Prostate gland (tissue), 2 donors: ENCODE data around the gene SPRY2. TPM values are rescaled to one million over a fixed set of nuclear protein-coding genes. Genes with fewer than 3 reads are reported as not detected.

Experiments
- DNase-seq: peaks from one replicate; pipeline ENCODE4 v3.0.0-alpha.2; 2019; ENCODE audit warnings: low spot score
- H3K27ac ChIP-seq, 2 donors: fragments of 200-600 bp; sonication (generic); 2 replicates each; pipeline ENCODE4 v1.5.1; 2017 to 2019
- H3K27me3 ChIP-seq: fragments of 200-600 bp; sonication (generic); replicated peaks from 2 replicates; pipeline ENCODE4 v1.5.1; 2019; ENCODE audit not compliant: insufficient read depth
- H3K36me3 ChIP-seq, 2 donors: fragments of 200-600 bp; sonication (generic); 1 replicate in 1 of 2; 2 replicates in 1 of 2; pipeline versions ENCODE4 v1.5.1 to v1.8.1; 2017 to 2019
- H3K4me1 ChIP-seq: fragments of 200-600 bp; sonication (generic); replicated peaks from 2 replicates; pipeline ENCODE4 v1.5.1; 2019
- H3K4me3 ChIP-seq, 2 donors: fragments of 200-600 bp; sonication (generic); 2 replicates each; pipeline ENCODE4 v1.5.1; 2017 to 2019
- H3K9me3 ChIP-seq: fragments of 200-600 bp; sonication (generic); 2 replicates; pipeline ENCODE4 v1.5.1; 2017
- POLR2A ChIP-seq: fragments of 450-650 bp; IDR thresholded peaks from one replicate; pipeline ENCODE4 v1.6.1; 2016; ENCODE audit warnings: antibody characterized with exemption, mild to moderate bottlenecking
- POLR2AphosphoS5 ChIP-seq: sonication (generic); formaldehyde crosslinking; IDR thresholded peaks from one replicate; pipeline ENCODE4 v1.6.1; 2017; ENCODE audit warnings: antibody characterized with exemption
- WGBS: methylation state at CpG from one replicate; pipeline ENCODE4 v1.1.5; 2018; 5-methylcytosine and 5-hydroxymethylcytosine counted together
- intact Hi-C: fragments of 100-400 bp; cut with DNase I; formaldehyde crosslinking; loops from one replicate; pipeline ENCODE4 v1.14.2; 2022
- total RNA-seq, 2 donors: library from RNA; depleted of rRNA; stranded (reverse); fragments of >200 nt; gene quantifications; one replicate each; pipeline ENCODE4 v1.1.0, GENCODE V29; 2016
- TF ChIP-seq, protein P1 (sequence below), 4 experiments: fragments of 200-600 bp in 2 of 4; fragments of 450-650 bp in 2 of 4; sonication (generic) in 2 of 4; IDR thresholded peaks; 1 replicate in 3 of 4; 2 replicates in 1 of 4; pipeline ENCODE4 v1.5.1; 2016 to 2019; ENCODE audit warnings: antibody characterized with exemption in 4 of 4, mild to moderate bottlenecking in 2 of 4, moderate library complexity in 2 of 4

The SPRY2 gene
- total RNA-seq, 2 donors from 2014 or later = 21.5 to 31.3 TPM

DNA sequence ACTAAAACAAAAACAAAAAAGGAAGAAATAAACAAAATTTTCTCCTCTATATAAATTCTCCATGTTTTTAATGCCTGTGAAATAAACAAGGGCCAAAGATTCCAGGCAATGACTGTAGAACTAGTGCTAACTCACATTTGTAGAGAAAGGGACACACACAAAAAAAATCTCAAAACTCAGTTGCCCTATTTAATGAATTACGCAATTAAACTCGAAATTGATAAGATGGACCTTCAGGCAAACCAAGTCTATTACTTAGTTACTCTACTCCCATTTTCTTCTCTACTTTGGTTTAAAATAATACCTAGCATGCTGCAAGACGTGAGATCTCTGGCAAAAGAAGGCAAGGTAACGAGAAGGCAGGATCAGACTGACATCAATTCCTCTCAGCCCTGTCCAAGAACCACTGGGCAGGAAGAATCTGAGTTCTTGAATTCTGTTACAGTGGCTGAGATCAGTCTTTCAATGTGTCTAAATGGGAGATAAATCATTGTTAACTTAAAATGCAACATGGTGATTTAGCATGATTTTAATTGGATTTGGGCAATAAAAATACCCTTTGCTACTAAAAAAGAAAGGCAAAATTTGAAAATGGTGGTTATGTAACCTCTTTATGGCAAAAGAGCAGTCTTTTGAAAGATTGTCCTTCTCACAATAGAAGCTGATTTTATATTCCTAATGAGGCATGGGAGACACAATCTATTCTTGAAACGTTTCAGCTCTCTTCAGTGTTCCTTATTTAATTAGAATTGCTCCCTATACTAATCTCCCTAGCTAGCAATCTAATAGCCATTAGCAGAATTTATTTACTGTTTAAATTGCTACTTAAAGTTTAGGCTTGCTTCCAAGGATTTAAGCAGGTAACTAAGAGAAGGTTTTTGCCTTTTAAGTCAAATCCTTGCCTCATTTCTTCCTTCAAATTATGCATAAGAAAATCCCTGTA, 25.9 kb downstream of the SPRY2 start:
- Histone ChIP-seq H3K9me3 (no peaks in the 10 kb centered on the region), H3K27me3 (no peaks in the 10 kb centered on the region), H3K4me3 (no peak overlapping the region), H3K27ac (no peak overlapping the region), H3K36me3 (no peaks in the 10 kb centered on the region), H3K4me1 (no peaks in the 10 kb centered on the region)
- intact Hi-C loops = no loop called here
- 80% methylated on average over 5 of the region's 5 CpGs for WGBS
- TF ChIP-seq, protein P1, sequence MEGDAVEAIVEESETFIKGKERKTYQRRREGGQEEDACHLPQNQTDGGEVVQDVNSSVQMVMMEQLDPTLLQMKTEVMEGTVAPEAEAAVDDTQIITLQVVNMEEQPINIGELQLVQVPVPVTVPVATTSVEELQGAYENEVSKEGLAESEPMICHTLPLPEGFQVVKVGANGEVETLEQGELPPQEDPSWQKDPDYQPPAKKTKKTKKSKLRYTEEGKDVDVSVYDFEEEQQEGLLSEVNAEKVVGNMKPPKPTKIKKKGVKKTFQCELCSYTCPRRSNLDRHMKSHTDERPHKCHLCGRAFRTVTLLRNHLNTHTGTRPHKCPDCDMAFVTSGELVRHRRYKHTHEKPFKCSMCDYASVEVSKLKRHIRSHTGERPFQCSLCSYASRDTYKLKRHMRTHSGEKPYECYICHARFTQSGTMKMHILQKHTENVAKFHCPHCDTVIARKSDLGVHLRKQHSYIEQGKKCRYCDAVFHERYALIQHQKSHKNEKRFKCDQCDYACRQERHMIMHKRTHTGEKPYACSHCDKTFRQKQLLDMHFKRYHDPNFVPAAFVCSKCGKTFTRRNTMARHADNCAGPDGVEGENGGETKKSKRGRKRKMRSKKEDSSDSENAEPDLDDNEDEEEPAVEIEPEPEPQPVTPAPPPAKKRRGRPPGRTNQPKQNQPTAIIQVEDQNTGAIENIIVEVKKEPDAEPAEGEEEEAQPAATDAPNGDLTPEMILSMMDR (IDR thresholded peaks at IDR 0.05) = no peak
- TF ChIP-seq POLR2AphosphoS5 (no peak), POLR2A (no peak)
- no peak for DNase-seq

DNA sequence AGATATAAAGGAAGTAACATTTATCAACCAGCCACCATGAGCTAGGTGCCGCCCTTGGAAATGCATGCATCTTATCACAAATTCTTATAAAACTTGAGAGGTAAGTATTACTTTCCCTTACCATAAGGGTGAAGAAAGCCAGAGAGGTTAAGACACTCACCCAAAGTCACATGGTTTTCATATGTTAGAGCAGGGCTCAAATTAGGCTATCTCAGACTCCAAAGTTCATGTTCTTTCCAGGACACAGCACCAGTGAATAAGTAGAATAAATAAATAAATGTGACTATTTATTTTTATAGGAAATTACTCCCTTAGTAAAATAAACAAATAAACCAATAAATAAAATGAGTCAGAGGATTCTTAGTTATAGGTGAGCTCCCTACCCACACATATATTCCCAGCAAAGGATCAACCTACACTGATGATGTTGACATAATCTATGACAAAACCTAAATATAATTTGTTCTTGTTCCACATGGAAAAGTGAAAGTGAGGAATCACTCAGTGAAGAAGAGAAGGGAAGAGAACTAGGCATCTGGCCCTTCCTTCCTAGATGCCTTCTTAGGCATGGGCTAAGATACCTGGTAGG, 27.2 kb downstream of the SPRY2 start:
- H3K27ac ChIP-seq = no peak overlapping the region
- no peaks in the 10 kb centered on the region for H3K4me1 ChIP-seq
- H3K4me3 ChIP-seq = no peak overlapping the region
- TF ChIP-seq, protein P1 (IDR thresholded peaks at IDR 0.05) = no peak
- TF ChIP-seq POLR2A = no peak
- TF ChIP-seq POLR2AphosphoS5 = no peak
- no peaks in the 10 kb centered on the region for H3K36me3 ChIP-seq
- no peaks in the 10 kb centered on the region for H3K27me3 ChIP-seq
- DNase-seq = no peak
- WGBS = 100% methylated on average over 1 of the region's 1 CpG
- intact Hi-C loops = no loop called here
- H3K9me3 ChIP-seq = no peaks in the 10 kb centered on the region

DNA sequence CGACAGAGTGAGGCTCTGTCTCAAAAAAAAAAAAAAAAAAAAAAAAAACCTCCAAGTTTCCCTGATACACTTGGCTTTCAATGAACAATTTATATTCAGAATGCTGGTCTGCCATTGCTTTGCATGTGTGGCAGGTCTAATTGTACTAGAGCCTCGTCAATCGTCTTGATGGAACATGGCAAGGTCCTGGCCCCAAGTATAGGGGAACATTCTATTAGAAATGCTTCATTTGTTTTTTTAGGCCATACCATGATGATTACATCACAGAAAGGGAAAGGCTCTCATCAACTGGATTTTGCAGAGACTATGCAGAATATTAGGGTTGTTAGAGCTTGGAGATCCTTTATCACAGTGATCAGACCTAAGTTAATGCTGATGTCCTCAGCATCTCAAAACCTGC, 28.0 kb downstream of the SPRY2 start:
- intact Hi-C loops = no loop called here
- no peak overlapping the region for H3K4me3 ChIP-seq
- no peaks in the 10 kb centered on the region for H3K27me3 ChIP-seq
- no peak for DNase-seq
- TF ChIP-seq, protein P1 (IDR thresholded peaks at IDR 0.05) = no peak
- TF ChIP-seq POLR2A = no peak
- WGBS = 89% methylated on average over 3 of the region's 3 CpGs
- no peaks in the 10 kb centered on the region for H3K36me3 ChIP-seq
- H3K9me3 ChIP-seq = no peaks in the 10 kb centered on the region
- H3K27ac ChIP-seq = no peak overlapping the region
- no peaks in the 10 kb centered on the region for H3K4me1 ChIP-seq

DNA sequence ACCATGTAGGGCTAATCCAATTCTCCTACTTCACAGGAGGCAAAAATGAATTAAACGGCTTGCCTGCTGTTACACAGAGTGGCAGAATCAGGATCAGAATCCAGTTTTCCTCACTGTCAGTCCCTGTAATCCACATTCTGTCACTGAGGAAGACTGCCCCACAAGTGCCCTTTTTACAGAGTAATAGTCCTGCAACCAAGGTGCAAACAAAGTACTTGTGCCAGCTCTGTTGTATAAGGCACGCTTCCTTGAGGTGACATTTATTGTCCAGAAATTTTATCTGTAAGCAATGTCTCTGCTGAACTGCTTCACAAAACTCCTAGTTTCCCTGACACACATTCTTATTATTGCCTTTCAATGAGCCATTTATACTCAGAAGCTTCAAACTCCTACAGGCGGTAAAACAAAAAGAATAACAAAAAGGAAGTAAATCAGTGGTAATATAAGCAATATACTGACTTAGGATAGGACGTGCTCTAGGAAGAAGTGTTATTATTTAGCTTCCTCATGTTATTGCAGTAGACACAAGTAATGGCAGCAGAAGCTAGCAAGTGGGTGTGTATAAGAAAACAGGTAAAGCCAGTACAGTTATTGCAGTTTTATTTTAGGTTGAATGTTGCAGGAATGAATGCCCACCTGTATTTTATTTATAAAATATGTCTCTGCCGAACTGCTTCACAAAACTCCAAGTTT, 28.8 kb downstream of the SPRY2 start:
- WGBS = 59% methylated on average over 5 of the region's 5 CpGs
- intact Hi-C loops = no loop called here
- H3K27ac ChIP-seq = no peak overlapping the region
- TF ChIP-seq POLR2A (no peak), POLR2AphosphoS5 (no peak)
- TF ChIP-seq, protein P1 (IDR thresholded peaks at IDR 0.05) = no peak
- H3K4me1 ChIP-seq = no peaks in the 10 kb centered on the region
- H3K9me3 ChIP-seq = no peaks in the 10 kb centered on the region
- no peaks in the 10 kb centered on the region for H3K27me3 ChIP-seq
- DNase-seq = no peak
- no peaks in the 10 kb centered on the region for H3K36me3 ChIP-seq
- no peak overlapping the region for H3K4me3 ChIP-seq
